Activated naive CD4-positive, alpha-beta T cell treated with anti-CD3 and anti-CD28 coated beads, Interleukin-2, amount 50 U/mL, for 24 hours (primary cell): ENCODE results near the gene TMX3.

ENCODE experiments used
- H3K27ac Mint-ChIP-seq: one replicate; pipeline ENCODE4 v1.8.0; 2021; ENCODE audit warnings: mild to moderate bottlenecking, mixed read lengths
- H3K27me3 Mint-ChIP-seq: one replicate; pipeline ENCODE4 v1.8.0; 2021; ENCODE audit warnings: mixed read lengths
- H3K36me3 Mint-ChIP-seq: one replicate; pipeline ENCODE4 v1.8.0; 2021; ENCODE audit warnings: mixed read lengths
- H3K4me1 Mint-ChIP-seq: one replicate; pipeline ENCODE4 v1.8.0; 2021; ENCODE audit warnings: mixed read lengths
- H3K4me3 Mint-ChIP-seq: one replicate; pipeline ENCODE4 v1.8.0; 2021; ENCODE audit warnings: mild to moderate bottlenecking, mixed read lengths
- H3K9me3 Mint-ChIP-seq: one replicate; pipeline ENCODE4 v1.8.0; 2021; ENCODE audit warnings: mixed read lengths

TMX3 gene

GRCh38 chr18:68723539-68723938 lies 8.6 kb upstream of the TMX3 start:
- Mint-ChIP-seq H3K4me1 (peaks cover 33% of the 10 kb centered on the region), H3K9me3 (no peaks in the 10 kb centered on the region), H3K27ac (no peak overlapping the region), H3K36me3 (no peaks in the 10 kb centered on the region), H3K4me3 (no peak overlapping the region), H3K27me3 (no peaks in the 10 kb centered on the region)

GRCh38 chr18:68722821-68723220 lies 7.9 kb upstream of the TMX3 start:
- Mint-ChIP-seq H3K36me3 (no peaks in the 10 kb centered on the region), H3K4me3 (peak overlapping the region; percentile 87), H3K9me3 (no peaks in the 10 kb centered on the region), H3K27ac (no peak overlapping the region), H3K4me1 (peaks cover 33% of the 10 kb centered on the region), H3K27me3 (no peaks in the 10 kb centered on the region)

- Mint-ChIP-seq H3K4me1 (peaks cover 33% of the 10 kb centered on the region), H3K36me3 (no peaks in the 10 kb centered on the region), H3K27ac (peak overlapping the region; percentile 89), H3K27me3 (no peaks in the 10 kb centered on the region), H3K9me3 (no peaks in the 10 kb centered on the region), H3K4me3 (peak overlapping the region; percentile 87)
These were observed 7.0 kb upstream of the TMX3 start for GRCh38 chr18:68721681-68722583.

- Mint-ChIP-seq H3K27ac (peak overlapping the region; percentile 92), H3K4me1 (peaks cover 53% of the 10 kb centered on the region), H3K36me3 (peaks cover 12% of the 10 kb centered on the region), H3K9me3 (no peaks in the 10 kb centered on the region), H3K27me3 (no peaks in the 10 kb centered on the region), H3K4me3 (peak overlapping the region; percentile 99)
These were observed 569 bp downstream of the TMX3 start for GRCh38 chr18:68714366-68714711.

GRCh38 chr18:68713796-68714195 lies 1.1 kb downstream of the TMX3 start:
- H3K9me3 Mint-ChIP-seq, result no peaks in the 10 kb centered on the region

GRCh38 chr18:68713131-68713530 lies 1.8 kb downstream of the TMX3 start:
- Mint-ChIP-seq H3K36me3 (peaks cover 16% of the 10 kb centered on the region), H3K4me1 (peaks cover 64% of the 10 kb centered on the region), H3K9me3 (no peaks in the 10 kb centered on the region)

More at GRCh38 chr18:68713796-68714195, 1.1 kb downstream of the TMX3 start:
- Mint-ChIP-seq H3K27me3 (no peaks in the 10 kb centered on the region), H3K27ac (peak overlapping the region; percentile 92), H3K4me1 (peaks cover 57% of the 10 kb centered on the region), H3K36me3 (peaks cover 13% of the 10 kb centered on the region), H3K4me3 (peak overlapping the region; percentile 99)

GRCh38 chr18:68707646-68708045 lies 7.3 kb downstream of the TMX3 start:
- no peaks in the 10 kb centered on the region for H3K27me3 Mint-ChIP-seq
- H3K9me3 Mint-ChIP-seq, result no peaks in the 10 kb centered on the region
- peaks cover 76% of the 10 kb centered on the region for H3K4me1 Mint-ChIP-seq
- peaks cover 28% of the 10 kb centered on the region for H3K36me3 Mint-ChIP-seq
- peak overlapping the region; percentile 38 for H3K27ac Mint-ChIP-seq
- peak overlapping the region; percentile 61 for H3K4me3 Mint-ChIP-seq

More at GRCh38 chr18:68713131-68713530, 1.8 kb downstream of the TMX3 start:
- H3K4me3 Mint-ChIP-seq, result peak overlapping the region; percentile 80
- H3K27ac Mint-ChIP-seq, result peak overlapping the region; percentile 68
- H3K27me3 Mint-ChIP-seq, result no peaks in the 10 kb centered on the region

GRCh38 chr18:68705119-68705518 lies 9.8 kb downstream of the TMX3 start:
- no peak overlapping the region for H3K27ac Mint-ChIP-seq

GRCh38 chr18:68703326-68703725 lies 11.6 kb downstream of the TMX3 start:
- Mint-ChIP-seq H3K9me3 (no peaks in the 10 kb centered on the region), H3K36me3 (peaks cover 20% of the 10 kb centered on the region), H3K4me1 (peaks cover 61% of the 10 kb centered on the region), H3K27me3 (no peaks in the 10 kb centered on the region), H3K4me3 (no peak overlapping the region), H3K27ac (no peak overlapping the region)

More at GRCh38 chr18:68705119-68705518, 9.8 kb downstream of the TMX3 start:
- peaks cover 74% of the 10 kb centered on the region for H3K4me1 Mint-ChIP-seq
- H3K9me3 Mint-ChIP-seq, result no peaks in the 10 kb centered on the region
- H3K36me3 Mint-ChIP-seq, result peaks cover 24% of the 10 kb centered on the region
- no peak overlapping the region for H3K4me3 Mint-ChIP-seq
- no peaks in the 10 kb centered on the region for H3K27me3 Mint-ChIP-seq

- peaks cover 44% of the 10 kb centered on the region for H3K4me1 Mint-ChIP-seq
- H3K36me3 Mint-ChIP-seq, result peaks cover 12% of the 10 kb centered on the region
- no peaks in the 10 kb centered on the region for H3K27me3 Mint-ChIP-seq
- H3K4me3 Mint-ChIP-seq, result no peak overlapping the region
- no peak overlapping the region for H3K27ac Mint-ChIP-seq
- no peaks in the 10 kb centered on the region for H3K9me3 Mint-ChIP-seq
These were observed 13.6 kb downstream of the TMX3 start for GRCh38 chr18:68701353-68701752.

GRCh38 chr18:68699043-68699442 lies 15.9 kb downstream of the TMX3 start:
- Mint-ChIP-seq H3K27me3 (no peaks in the 10 kb centered on the region), H3K9me3 (no peaks in the 10 kb centered on the region), H3K36me3 (peaks cover 18% of the 10 kb centered on the region), H3K4me1 (peaks cover 27% of the 10 kb centered on the region), H3K27ac (no peak overlapping the region), H3K4me3 (no peak overlapping the region)

- Mint-ChIP-seq H3K4me1 (peaks cover 10% of the 10 kb centered on the region), H3K4me3 (no peak overlapping the region), H3K27me3 (no peaks in the 10 kb centered on the region), H3K27ac (no peak overlapping the region), H3K9me3 (no peaks in the 10 kb centered on the region), H3K36me3 (peaks cover 18% of the 10 kb centered on the region)
These were observed 18.0 kb downstream of the TMX3 start for GRCh38 chr18:68696937-68697336.

- H3K4me1 Mint-ChIP-seq, result peaks cover 3% of the 10 kb centered on the region
- no peak overlapping the region for H3K4me3 Mint-ChIP-seq
- no peaks in the 10 kb centered on the region for H3K9me3 Mint-ChIP-seq
- peaks cover 15% of the 10 kb centered on the region for H3K36me3 Mint-ChIP-seq
- H3K27me3 Mint-ChIP-seq, result no peaks in the 10 kb centered on the region
- no peak overlapping the region for H3K27ac Mint-ChIP-seq
These were observed 20.6 kb downstream of the TMX3 start for GRCh38 chr18:68694316-68694715.

GRCh38 chr18:68693091-68693815 lies 21.7 kb downstream of the TMX3 start:
- no peak overlapping the region for H3K4me3 Mint-ChIP-seq
- no peaks in the 10 kb centered on the region for H3K27me3 Mint-ChIP-seq
- H3K4me1 Mint-ChIP-seq, result no peaks in the 10 kb centered on the region
- no peak overlapping the region for H3K27ac Mint-ChIP-seq
- H3K9me3 Mint-ChIP-seq, result no peaks in the 10 kb centered on the region
- peaks cover 12% of the 10 kb centered on the region for H3K36me3 Mint-ChIP-seq

- no peaks in the 10 kb centered on the region for H3K4me1 Mint-ChIP-seq
- H3K27ac Mint-ChIP-seq, result no peak overlapping the region
- H3K4me3 Mint-ChIP-seq, result no peak overlapping the region
- H3K36me3 Mint-ChIP-seq, result peaks cover 10% of the 10 kb centered on the region
- no peaks in the 10 kb centered on the region for H3K9me3 Mint-ChIP-seq
- no peaks in the 10 kb centered on the region for H3K27me3 Mint-ChIP-seq
These were observed 35.4 kb downstream of the TMX3 start for GRCh38 chr18:68679528-68679927.

- Mint-ChIP-seq H3K27ac (peak overlapping the region; percentile 6), H3K36me3 (peaks cover 10% of the 10 kb centered on the region), H3K27me3 (no peaks in the 10 kb centered on the region), H3K4me3 (no peak overlapping the region), H3K9me3 (no peaks in the 10 kb centered on the region), H3K4me1 (no peaks in the 10 kb centered on the region)
These were observed 38.0 kb downstream of the TMX3 start for GRCh38 chr18:68676913-68677312.
